Activated CD8-positive, alpha-beta T cell treated with anti-CD3 and anti-CD28 coated beads for 36 hours (primary cell): ENCODE measurements around the gene ZMIZ1. TPM values are rescaled to one million over a fixed set of nuclear protein-coding genes. Genes with fewer than 3 reads are reported as not detected.

Experiments
- ATAC-seq: fragments of 200-7000 bp; cut with Tn5 transposase; one replicate; pipeline ENCODE4 v1.10.0; 2021; ENCODE audit warnings: mild to moderate bottlenecking, moderate library complexity
- CTCF ChIA-PET: fragments of 350-600 bp; sonication (Branson Sonifier 250); formaldehyde crosslinking; loops from one replicate; lab custom pipeline; 2021; ENCODE audit warnings: antibody characterized with exemption; lab: Charles Lee
- POLR2A ChIA-PET: fragments of 350-600 bp; sonication (Branson Sonifier 250); formaldehyde crosslinking; loops from one replicate; lab custom pipeline; 2021; ENCODE audit warnings: antibody characterized with exemption; lab: Charles Lee
- DNase-seq: peaks from one replicate; pipeline ENCODE4 v3.0.0-alpha.2; 2020
- H3K27ac Mint-ChIP-seq: one replicate; pipeline ENCODE4 v1.8.0; 2021; ENCODE audit warnings: mild to moderate bottlenecking, mixed read lengths
- H3K27me3 Mint-ChIP-seq: one replicate; pipeline ENCODE4 v1.8.0; 2021; ENCODE audit warnings: mixed read lengths
- H3K36me3 Mint-ChIP-seq: one replicate; pipeline ENCODE4 v1.8.0; 2021; ENCODE audit warnings: low read depth, mixed read lengths
- H3K4me1 Mint-ChIP-seq: one replicate; pipeline ENCODE4 v1.8.0; 2021; ENCODE audit warnings: low read depth, mixed read lengths
- H3K4me3 Mint-ChIP-seq: one replicate; pipeline ENCODE4 v1.8.0; 2021; ENCODE audit warnings: mild to moderate bottlenecking, moderate library complexity, mixed read lengths
- H3K9me3 Mint-ChIP-seq: one replicate; pipeline ENCODE4 v1.8.0; 2021; ENCODE audit warnings: mixed read lengths
- CTCF ChIP-seq: fragments of 200-600 bp; IDR thresholded peaks from one replicate; pipeline ENCODE4 v1.8.0; 2022; ENCODE audit warnings: antibody characterized with exemption, mild to moderate bottlenecking
- intact Hi-C: fragments of 100-400 bp; cut with micrococcal nuclease; formaldehyde crosslinking; loops from one replicate; pipeline ENCODE4 v1.10.0; 2022
- total RNA-seq, 2 experiments: library from RNA; stranded (reverse); gene quantifications; one replicate each; pipeline ENCODE4 v1.2.3, GENCODE V29; 2021

The ZMIZ1 gene
- total RNA-seq, 2 experiments from 2014 or later: 46.5 to 52.2 TPM

GRCh38 chr10:79136236-79137005, 67.7 kb downstream of the ZMIZ1 start:
- no peak for TF ChIP-seq CTCF
- Mint-ChIP-seq H3K4me3 (peak overlapping the region; percentile 52), H3K27ac (peak overlapping the region; percentile 87), H3K9me3 (no peaks in the 10 kb centered on the region), H3K27me3 (no peaks in the 10 kb centered on the region), H3K36me3 (peaks cover 2% of the 10 kb centered on the region), H3K4me1 (peaks cover 37% of the 10 kb centered on the region)
- intact Hi-C loops: no loop called here
- ChIA-PET CTCF (interaction anchor here (1.1 to 1.4 kb wide), 3 partner anchors 11 to 84 kb away, joined by 3 to 4 read pairs (median 3); no protein-coding TSS in a partner anchor), POLR2A (interaction anchor here (1.1 to 1.3 kb wide), 2 partner anchors 106 to 163 kb away, joined by 3 to 4 read pairs; no protein-coding TSS in a partner anchor)
- ATAC-seq (peak; percentile 60), DNase-seq (peak; percentile 42)

GRCh38 chr10:79137300-79137756, 68.6 kb downstream of the ZMIZ1 start:
- CTCF ChIA-PET: interaction anchor here (1.1 to 1.4 kb wide), 3 partner anchors 10 to 85 kb away, joined by 3 to 4 read pairs (median 3); no protein-coding TSS in a partner anchor
- POLR2A ChIA-PET: interaction anchor here (1.3 kb wide), 1 partner anchor 164 kb away, joined by 4 read pairs; no protein-coding TSS in a partner anchor
- H3K27me3 Mint-ChIP-seq: no peaks in the 10 kb centered on the region
- no peaks in the 10 kb centered on the region for H3K9me3 Mint-ChIP-seq
- peaks cover 6% of the 10 kb centered on the region for H3K36me3 Mint-ChIP-seq
- peaks cover 39% of the 10 kb centered on the region for H3K4me1 Mint-ChIP-seq
- no peak for TF ChIP-seq CTCF
- peak overlapping the region; percentile 84 for H3K27ac Mint-ChIP-seq
- peak; percentile 29 for DNase-seq
- H3K4me3 Mint-ChIP-seq: peak overlapping the region; percentile 69
- peak; percentile 14 for ATAC-seq
- intact Hi-C loops: no loop called here

GRCh38 chr10:79137826-79138225, 69.1 kb downstream of the ZMIZ1 start:
- POLR2A ChIA-PET: no interaction called here
- TF ChIP-seq CTCF: no peak
- CTCF ChIA-PET: no interaction called here
- intact Hi-C loops: no loop called here
- ATAC-seq (peak; percentile 75), DNase-seq (peak; percentile 88)
- H3K27me3 Mint-ChIP-seq: no peaks in the 10 kb centered on the region
- H3K27ac Mint-ChIP-seq: peak overlapping the region; percentile 84
- H3K36me3 Mint-ChIP-seq: peaks cover 6% of the 10 kb centered on the region
- H3K9me3 Mint-ChIP-seq: no peaks in the 10 kb centered on the region
- H3K4me1 Mint-ChIP-seq: peaks cover 39% of the 10 kb centered on the region
- H3K4me3 Mint-ChIP-seq: peak overlapping the region; percentile 69

GRCh38 chr10:79138449-79139123, 69.8 kb downstream of the ZMIZ1 start:
- no peaks in the 10 kb centered on the region for H3K9me3 Mint-ChIP-seq
- CTCF ChIA-PET: interaction anchor here (1.3 to 2.6 kb wide), 2 partner anchors 9 to 57 kb away, joined by 7 to 10 read pairs; no protein-coding TSS in a partner anchor
- no peak overlapping the region for H3K4me3 Mint-ChIP-seq
- intact Hi-C loops: no loop called here
- peak overlapping the region; percentile 84 for H3K27ac Mint-ChIP-seq
- no peak for DNase-seq
- peaks cover 37% of the 10 kb centered on the region for H3K4me1 Mint-ChIP-seq
- no peak for TF ChIP-seq CTCF
- H3K36me3 Mint-ChIP-seq: peaks cover 6% of the 10 kb centered on the region
- POLR2A ChIA-PET: interaction anchor here (1.0 kb wide), 1 partner anchor 11 kb away, joined by 4 read pairs; no protein-coding TSS in a partner anchor
- ATAC-seq: no peak
- H3K27me3 Mint-ChIP-seq: no peaks in the 10 kb centered on the region
